Measurements from ENCODE around the gene ATXN7L1. TPM values are rescaled to one million over a fixed set of nuclear protein-coding genes. Genes with fewer than 3 reads are reported as not detected.

ATXN7L1 gene
- total RNA-seq, 1 donor from 2014 or later, result 20.6 TPM

DNA sequence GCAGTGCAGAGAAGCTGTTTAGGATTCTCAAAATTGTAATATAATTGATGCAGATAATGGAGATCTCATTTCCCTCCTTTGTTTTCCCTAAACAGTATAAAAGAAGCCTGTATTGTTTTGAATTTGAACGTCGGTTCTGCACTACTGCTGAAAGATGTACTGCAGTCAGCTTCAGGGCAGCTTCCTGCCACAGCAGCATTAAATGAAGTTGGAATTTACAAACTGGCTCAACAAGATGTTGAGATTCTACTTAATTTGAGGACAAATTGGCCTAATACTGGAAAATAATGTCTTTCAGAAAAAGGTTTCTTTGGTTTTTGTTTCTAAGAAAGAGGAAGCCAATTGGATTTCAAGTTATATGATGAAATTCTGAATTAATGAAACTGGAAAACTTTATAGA lies 309.4 kb downstream of the ATXN7L1 start:
- TF ChIP-seq, protein P1, sequence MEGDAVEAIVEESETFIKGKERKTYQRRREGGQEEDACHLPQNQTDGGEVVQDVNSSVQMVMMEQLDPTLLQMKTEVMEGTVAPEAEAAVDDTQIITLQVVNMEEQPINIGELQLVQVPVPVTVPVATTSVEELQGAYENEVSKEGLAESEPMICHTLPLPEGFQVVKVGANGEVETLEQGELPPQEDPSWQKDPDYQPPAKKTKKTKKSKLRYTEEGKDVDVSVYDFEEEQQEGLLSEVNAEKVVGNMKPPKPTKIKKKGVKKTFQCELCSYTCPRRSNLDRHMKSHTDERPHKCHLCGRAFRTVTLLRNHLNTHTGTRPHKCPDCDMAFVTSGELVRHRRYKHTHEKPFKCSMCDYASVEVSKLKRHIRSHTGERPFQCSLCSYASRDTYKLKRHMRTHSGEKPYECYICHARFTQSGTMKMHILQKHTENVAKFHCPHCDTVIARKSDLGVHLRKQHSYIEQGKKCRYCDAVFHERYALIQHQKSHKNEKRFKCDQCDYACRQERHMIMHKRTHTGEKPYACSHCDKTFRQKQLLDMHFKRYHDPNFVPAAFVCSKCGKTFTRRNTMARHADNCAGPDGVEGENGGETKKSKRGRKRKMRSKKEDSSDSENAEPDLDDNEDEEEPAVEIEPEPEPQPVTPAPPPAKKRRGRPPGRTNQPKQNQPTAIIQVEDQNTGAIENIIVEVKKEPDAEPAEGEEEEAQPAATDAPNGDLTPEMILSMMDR (IDR thresholded peaks at IDR 0.05; ENCODE audit: partially characterized antibody, unreplicated experiment), result no peak
- H3K4me3 Mint-ChIP-seq (ENCODE audit: unreplicated experiment), result no peak overlapping the region
- no peaks in the 10 kb centered on the region for H3K36me3 Mint-ChIP-seq (ENCODE audit: unreplicated experiment)
- H3K27me3 Mint-ChIP-seq (ENCODE audit: unreplicated experiment), result no peaks in the 10 kb centered on the region
- H3K27ac Mint-ChIP-seq (ENCODE audit: unreplicated experiment), result no peak overlapping the region
- H3K9me3 Mint-ChIP-seq (ENCODE audit: unreplicated experiment), result no peaks in the 10 kb centered on the region
- H3K4me1 Mint-ChIP-seq (ENCODE audit: low read depth, unreplicated experiment), result no peaks in the 10 kb centered on the region
- DNase-seq, result no peak

DNA sequence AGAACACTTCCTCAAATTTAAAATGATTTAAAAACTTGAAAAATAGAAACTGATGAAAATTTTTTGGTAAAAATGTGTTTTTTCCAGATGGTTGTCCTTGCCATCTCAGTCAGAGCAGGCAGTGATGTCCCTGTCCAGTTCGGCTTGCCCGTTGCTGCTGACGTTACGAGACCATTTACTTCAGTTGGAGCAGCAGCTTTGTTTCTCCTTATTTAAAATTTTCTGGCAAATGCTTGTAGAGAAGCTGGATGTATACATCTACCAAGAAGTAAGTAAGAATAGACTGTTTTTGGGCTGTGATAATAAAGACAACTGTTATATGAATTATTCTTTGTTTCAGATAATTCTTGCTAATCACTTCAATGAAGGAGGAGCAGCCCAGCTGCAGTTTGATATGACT lies 311.2 kb downstream of the ATXN7L1 start:
- Mint-ChIP-seq H3K27ac (ENCODE audit: unreplicated experiment) (no peak overlapping the region), H3K9me3 (ENCODE audit: unreplicated experiment) (no peaks in the 10 kb centered on the region), H3K36me3 (ENCODE audit: unreplicated experiment) (no peaks in the 10 kb centered on the region)

DNA sequence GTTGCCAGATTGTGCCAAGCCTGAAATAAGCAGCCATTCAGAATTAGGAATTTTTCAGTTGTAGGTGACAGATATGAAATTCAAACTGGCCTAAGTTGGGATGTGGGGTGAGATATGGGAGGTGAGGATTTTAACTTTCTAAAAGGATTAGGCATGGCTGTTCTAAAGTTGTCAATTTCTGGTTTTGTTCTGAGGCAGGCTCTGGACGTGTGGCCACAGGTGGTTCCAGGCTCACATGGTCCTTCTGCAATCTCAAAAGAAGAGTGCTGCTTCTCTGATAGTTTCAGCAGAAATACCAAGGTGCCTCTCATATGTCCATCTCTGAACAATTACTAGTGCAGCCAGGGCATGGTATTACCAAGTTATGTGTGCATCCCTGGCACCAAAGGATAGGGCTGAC lies 316.5 kb downstream of the ATXN7L1 start:
- H3K4me3 Mint-ChIP-seq (ENCODE audit: unreplicated experiment), result no peak overlapping the region
- DNase-seq, result no peak
- H3K4me1 Mint-ChIP-seq (ENCODE audit: low read depth, unreplicated experiment), result no peaks in the 10 kb centered on the region
- H3K9me3 Mint-ChIP-seq (ENCODE audit: unreplicated experiment), result no peaks in the 10 kb centered on the region
- TF ChIP-seq, protein P1 (IDR thresholded peaks at IDR 0.05; ENCODE audit: partially characterized antibody, unreplicated experiment), result no peak
- H3K36me3 Mint-ChIP-seq (ENCODE audit: unreplicated experiment), result no peaks in the 10 kb centered on the region
- H3K27me3 Mint-ChIP-seq (ENCODE audit: unreplicated experiment), result peaks cover 3% of the 10 kb centered on the region
- no peak overlapping the region for H3K27ac Mint-ChIP-seq (ENCODE audit: unreplicated experiment)

More for the DNA sequence above, 311.2 kb downstream of the ATXN7L1 start:
- TF ChIP-seq, protein P1 (IDR thresholded peaks at IDR 0.05; ENCODE audit: partially characterized antibody, unreplicated experiment), result no peak
- no peaks in the 10 kb centered on the region for H3K4me1 Mint-ChIP-seq (ENCODE audit: low read depth, unreplicated experiment)
- DNase-seq, result no peak
- no peak overlapping the region for H3K4me3 Mint-ChIP-seq (ENCODE audit: unreplicated experiment)
- H3K27me3 Mint-ChIP-seq (ENCODE audit: unreplicated experiment), result peaks cover 1% of the 10 kb centered on the region

Other genes with a start within 250 kb of the ATXN7L1 start
- 50.8 TPM for gene CDHR3, start 86.7 kb upstream of the ATXN7L1 start, total RNA-seq (ENCODE audit: unreplicated experiment)
- 10.0 TPM for gene SYPL1, start 235.7 kb upstream of the ATXN7L1 start, total RNA-seq (ENCODE audit: unreplicated experiment)